ENCODE data around the gene TDRD6.
A peak's percentile ranks its signal among the peaks of the same experiment; 100 is the strongest.

DNA sequence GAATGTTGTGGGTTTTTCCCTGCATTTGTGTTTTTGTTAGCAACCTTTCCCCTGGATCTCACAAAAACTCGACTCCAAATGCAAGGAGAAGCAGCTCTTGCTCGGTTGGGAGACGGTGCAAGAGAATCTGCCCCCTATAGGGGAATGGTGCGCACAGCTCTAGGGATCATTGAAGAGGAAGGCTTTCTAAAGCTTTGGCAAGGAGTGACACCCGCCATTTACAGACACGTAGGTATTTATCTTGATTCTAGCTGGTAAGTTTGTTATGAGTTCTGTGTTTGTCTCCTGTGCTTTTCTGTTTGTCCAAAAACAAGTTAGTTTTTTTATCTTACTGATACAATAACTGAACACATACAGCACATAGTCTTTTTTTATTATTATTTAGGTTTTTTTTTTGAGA lies 31.9 kb upstream of the TDRD6 start:
- TF ChIP-seq, protein P1, sequence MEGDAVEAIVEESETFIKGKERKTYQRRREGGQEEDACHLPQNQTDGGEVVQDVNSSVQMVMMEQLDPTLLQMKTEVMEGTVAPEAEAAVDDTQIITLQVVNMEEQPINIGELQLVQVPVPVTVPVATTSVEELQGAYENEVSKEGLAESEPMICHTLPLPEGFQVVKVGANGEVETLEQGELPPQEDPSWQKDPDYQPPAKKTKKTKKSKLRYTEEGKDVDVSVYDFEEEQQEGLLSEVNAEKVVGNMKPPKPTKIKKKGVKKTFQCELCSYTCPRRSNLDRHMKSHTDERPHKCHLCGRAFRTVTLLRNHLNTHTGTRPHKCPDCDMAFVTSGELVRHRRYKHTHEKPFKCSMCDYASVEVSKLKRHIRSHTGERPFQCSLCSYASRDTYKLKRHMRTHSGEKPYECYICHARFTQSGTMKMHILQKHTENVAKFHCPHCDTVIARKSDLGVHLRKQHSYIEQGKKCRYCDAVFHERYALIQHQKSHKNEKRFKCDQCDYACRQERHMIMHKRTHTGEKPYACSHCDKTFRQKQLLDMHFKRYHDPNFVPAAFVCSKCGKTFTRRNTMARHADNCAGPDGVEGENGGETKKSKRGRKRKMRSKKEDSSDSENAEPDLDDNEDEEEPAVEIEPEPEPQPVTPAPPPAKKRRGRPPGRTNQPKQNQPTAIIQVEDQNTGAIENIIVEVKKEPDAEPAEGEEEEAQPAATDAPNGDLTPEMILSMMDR (conservative IDR thresholded peaks at IDR 0.05; ENCODE audit: low read depth in 2 of 2): peak; percentile 81 to 85
- TF ChIP-seq, protein P2, sequence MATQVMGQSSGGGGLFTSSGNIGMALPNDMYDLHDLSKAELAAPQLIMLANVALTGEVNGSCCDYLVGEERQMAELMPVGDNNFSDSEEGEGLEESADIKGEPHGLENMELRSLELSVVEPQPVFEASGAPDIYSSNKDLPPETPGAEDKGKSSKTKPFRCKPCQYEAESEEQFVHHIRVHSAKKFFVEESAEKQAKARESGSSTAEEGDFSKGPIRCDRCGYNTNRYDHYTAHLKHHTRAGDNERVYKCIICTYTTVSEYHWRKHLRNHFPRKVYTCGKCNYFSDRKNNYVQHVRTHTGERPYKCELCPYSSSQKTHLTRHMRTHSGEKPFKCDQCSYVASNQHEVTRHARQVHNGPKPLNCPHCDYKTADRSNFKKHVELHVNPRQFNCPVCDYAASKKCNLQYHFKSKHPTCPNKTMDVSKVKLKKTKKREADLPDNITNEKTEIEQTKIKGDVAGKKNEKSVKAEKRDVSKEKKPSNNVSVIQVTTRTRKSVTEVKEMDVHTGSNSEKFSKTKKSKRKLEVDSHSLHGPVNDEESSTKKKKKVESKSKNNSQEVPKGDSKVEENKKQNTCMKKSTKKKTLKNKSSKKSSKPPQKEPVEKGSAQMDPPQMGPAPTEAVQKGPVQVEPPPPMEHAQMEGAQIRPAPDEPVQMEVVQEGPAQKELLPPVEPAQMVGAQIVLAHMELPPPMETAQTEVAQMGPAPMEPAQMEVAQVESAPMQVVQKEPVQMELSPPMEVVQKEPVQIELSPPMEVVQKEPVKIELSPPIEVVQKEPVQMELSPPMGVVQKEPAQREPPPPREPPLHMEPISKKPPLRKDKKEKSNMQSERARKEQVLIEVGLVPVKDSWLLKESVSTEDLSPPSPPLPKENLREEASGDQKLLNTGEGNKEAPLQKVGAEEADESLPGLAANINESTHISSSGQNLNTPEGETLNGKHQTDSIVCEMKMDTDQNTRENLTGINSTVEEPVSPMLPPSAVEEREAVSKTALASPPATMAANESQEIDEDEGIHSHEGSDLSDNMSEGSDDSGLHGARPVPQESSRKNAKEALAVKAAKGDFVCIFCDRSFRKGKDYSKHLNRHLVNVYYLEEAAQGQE (IDR thresholded peaks at IDR 0.05; ENCODE audit: unreplicated experiment): no peak
- TF ChIP-seq EZH2 (IDR thresholded peaks at IDR 0.05; ENCODE audit: low read depth, unreplicated experiment): no peak
- TF ChIP-seq POLR2AphosphoS5 (IDR thresholded peaks at IDR 0.05; ENCODE audit: low read depth): no peak
- TF ChIP-seq NANOG (IDR thresholded peaks at IDR 0.05; ENCODE audit: borderline replicate concordance): no peak
- TF ChIP-seq STAT1 (IDR thresholded peaks at IDR 0.05; ENCODE audit: unreplicated experiment): no peak
- TF ChIP-seq ETS1 (IDR thresholded peaks at IDR 0.05): no peak
- no peak for TF ChIP-seq EZH2phosphoT487 (IDR thresholded peaks at IDR 0.05; ENCODE audit: unreplicated experiment)
- TF ChIP-seq CREB1 (CRISPR knock-in tag; IDR thresholded peaks at IDR 0.05; ENCODE audit: low read depth): no peak

All from GM23338 (cell line).